Activated T-cell treated with anti-CD3 and anti-CD28 coated beads, Interleukin-2, amount 50 U/mL, for 24 hours (primary cell): ENCODE measurements around the gene MXD3.
A peak's percentile ranks its signal among the peaks of the same experiment; 100 is the strongest.
"Not testable (repeated sequence)": the region's sequence is repeated elsewhere in the genome, so short reads cannot be mapped to it uniquely, and the experiment has no call there.

ENCODE experiments used
- DNase-seq: peaks from one replicate; pipeline ENCODE4 v3.0.0-alpha.2; 2020
- H3K27ac Mint-ChIP-seq: 2 replicates; pipeline ENCODE4 v1.8.0; 2020; ENCODE audit warnings: mild to moderate bottlenecking, mixed read lengths
- H3K27me3 Mint-ChIP-seq: 2 replicates; pipeline ENCODE4 v1.8.0; 2020; ENCODE audit warnings: mixed read lengths
- H3K36me3 Mint-ChIP-seq: 2 replicates; pipeline ENCODE4 v1.8.0; 2020; ENCODE audit warnings: low read depth, mixed read lengths
- H3K4me1 Mint-ChIP-seq: 2 replicates; pipeline ENCODE4 v1.8.0; 2020; ENCODE audit warnings: low read depth, mixed read lengths
- H3K4me3 Mint-ChIP-seq: 2 replicates; pipeline ENCODE4 v1.8.0; 2020; ENCODE audit warnings: mild to moderate bottlenecking, moderate library complexity, mixed read lengths
- H3K9me3 Mint-ChIP-seq: 2 replicates; pipeline ENCODE4 v1.8.0; 2020; ENCODE audit warnings: mixed read lengths

Gene MXD3

GRCh38 chr5:177260961-177261360, 50.7 kb downstream of the MXD3 start:
- Mint-ChIP-seq H3K36me3 (peaks cover 97% of the 10 kb centered on the region), H3K4me1 (peaks cover 8% of the 10 kb centered on the region), H3K9me3 (no peaks in the 10 kb centered on the region)

GRCh38 chr5:177258711-177259110, 53.0 kb downstream of the MXD3 start:
- not testable (repeated sequence) for H3K9me3 Mint-ChIP-seq, H3K4me1 Mint-ChIP-seq, H3K4me3 Mint-ChIP-seq, H3K27me3 Mint-ChIP-seq, DNase-seq
- peaks cover 98% of the 10 kb centered on the region for H3K36me3 Mint-ChIP-seq
- H3K27ac Mint-ChIP-seq: peak overlapping the region; percentile 13

More at GRCh38 chr5:177260961-177261360, 50.7 kb downstream of the MXD3 start:
- no peak for DNase-seq
- Mint-ChIP-seq H3K4me3 (no peak overlapping the region), H3K27me3 (no peaks in the 10 kb centered on the region), H3K27ac (no peak overlapping the region)
